Upper lobe of left lung (tissue), 6 donors: ENCODE results near the gene WDR26. TPM values are rescaled to one million over a fixed set of nuclear protein-coding genes. Genes with fewer than 3 reads are reported as not detected.

Source experiments
- ATAC-seq, 2 donors: fragments of 200-7000 bp; cut with Tn5 transposase; one replicate each; pipeline ENCODE4 v1.9.1; 2022; ENCODE audit warnings: mild to moderate bottlenecking in 2 of 2, moderate library complexity in 2 of 2; ENCODE audit not compliant: low FRiP score in 2 of 2
- DNase-seq, 2 donors: peaks; one replicate each; pipeline ENCODE4 v3.0.0-alpha.2; 2019 to 2020
- H3K27ac ChIP-seq, 4 donors: fragments of 200-600 bp; sonication (generic); one replicate each; pipeline ENCODE4 v1.5.1; 2016 to 2019
- H3K27me3 ChIP-seq, 4 donors: fragments of 200-600 bp; sonication (generic); one replicate each; pipeline ENCODE4 v1.5.1; 2017 to 2019
- H3K36me3 ChIP-seq, 4 donors: fragments of 200-600 bp; sonication (generic); one replicate each; pipeline ENCODE4 v1.5.1; 2016 to 2019
- H3K4me1 ChIP-seq, 4 donors: fragments of 200-600 bp; sonication (generic); one replicate each; pipeline ENCODE4 v1.5.1; 2018 to 2019
- H3K4me3 ChIP-seq, 4 donors: fragments of 200-600 bp; sonication (generic); one replicate each; pipeline ENCODE4 v1.5.1; 2017 to 2019; ENCODE audit warnings: mild to moderate bottlenecking in 2 of 4, moderate library complexity in 1 of 4
- H3K9me3 ChIP-seq, 4 donors: fragments of 200-600 bp; sonication (generic); one replicate each; pipeline ENCODE4 v1.5.1; 2018 to 2019
- CTCF ChIP-seq, 6 experiments: fragments of 450-650 bp in 4 of 6; fragments of 200-600 bp in 2 of 6; sonication (generic) in 2 of 6; IDR thresholded peaks; one replicate each; pipeline ENCODE4 v1.5.1; 2016 to 2019; ENCODE audit warnings: antibody characterized with exemption in 6 of 6
- EP300 ChIP-seq, 4 donors: sonication (generic); formaldehyde crosslinking; IDR thresholded peaks; one replicate each; pipeline ENCODE4 v1.5.1; 2017; ENCODE audit warnings: antibody characterized with exemption in 4 of 4, control low read depth in 2 of 4
- POLR2A ChIP-seq, 4 donors: fragments of 450-650 bp; IDR thresholded peaks; one replicate each; pipeline ENCODE4 v1.5.1; 2016 to 2017; ENCODE audit warnings: antibody characterized with exemption in 4 of 4, mild to moderate bottlenecking in 2 of 4
- POLR2AphosphoS5 ChIP-seq, 2 donors: sonication (generic); formaldehyde crosslinking; IDR thresholded peaks; one replicate each; pipeline ENCODE4 v1.5.1; 2017; ENCODE audit warnings: antibody characterized with exemption in 2 of 2
- WGBS, 2 donors: methylation state at CpG; one replicate each; pipeline ENCODE4 v1.1.5; 2017 to 2018; 5-methylcytosine and 5-hydroxymethylcytosine counted together
- total RNA-seq, 6 donors: library from RNA; depleted of rRNA in 4 of 6; stranded (reverse); fragments of >200 nt in 4 of 6; gene quantifications; one replicate each; pipeline versions ENCODE4 v1.1.0 to v1.2.1, GENCODE V29; 2016 to 2021
- donor health status: DM: no; HTN: no; CAD: no; lungs with moderate emphysema.
- donor health status: DM: no; HTN: yes; CAD: no; lungs with severe emphysema.

WDR26 gene
- total RNA-seq, 6 donors from 2014 or later: 75.8 to 145 (median 91.2) TPM

GRCh38 chr1:224457782-224458144 is 23.2 kb upstream of the WDR26 start:
- no peaks in the 10 kb centered on the region for H3K36me3 ChIP-seq
- H3K27ac ChIP-seq: peak overlapping the region in 1 of 4 donors; percentile 86
- no peaks in the 10 kb centered on the region for H3K9me3 ChIP-seq
- DNase-seq (no peak), ATAC-seq (no peak)
- H3K4me1 ChIP-seq: peaks cover 14 to 41% (median 31%) of the 10 kb centered on the region in 4 donors
- whole genome bisulfite sequencing, 2 donors: 92 to 94% methylated on average over 1 of the region's 1 CpG
- no peak for TF ChIP-seq POLR2AphosphoS5 (IDR thresholded peaks at IDR 0.05)
- TF ChIP-seq POLR2A (IDR thresholded peaks at IDR 0.05): no peak
- peak in 1 of 6 experiments; percentile 3 for TF ChIP-seq CTCF (IDR thresholded peaks at IDR 0.05)
- TF ChIP-seq EP300 (IDR thresholded peaks at IDR 0.05): no peak
- no peaks in the 10 kb centered on the region for H3K27me3 ChIP-seq
- no peak overlapping the region for H3K4me3 ChIP-seq

GRCh38 chr1:224456637-224456953 is 22.0 kb upstream of the WDR26 start:
- Histone ChIP-seq H3K27ac (peak overlapping the region; percentile 75 to 90 (median 86)), H3K4me3 (no peak overlapping the region), H3K9me3 (no peaks in the 10 kb centered on the region), H3K27me3 (no peaks in the 10 kb centered on the region), H3K36me3 (no peaks in the 10 kb centered on the region), H3K4me1 (peaks cover 14 to 41% (median 31%) of the 10 kb centered on the region in 4 donors)
- WGBS, 2 donors: 73 to 100% methylated on average over 1 to 7 of the region's 7 CpGs
- no peak for TF ChIP-seq POLR2A (IDR thresholded peaks at IDR 0.05)
- TF ChIP-seq CTCF (IDR thresholded peaks at IDR 0.05): no peak
- TF ChIP-seq EP300 (IDR thresholded peaks at IDR 0.05): no peak
- TF ChIP-seq POLR2AphosphoS5 (IDR thresholded peaks at IDR 0.05): no peak
- no peak for ATAC-seq
- DNase-seq: no peak

- Histone ChIP-seq H3K36me3 (no peaks in the 10 kb centered on the region), H3K27ac (peak overlapping the region; percentile 5 to 66 (median 56)), H3K4me1 (peaks cover 13 to 35% (median 26%) of the 10 kb centered on the region in 4 donors), H3K27me3 (no peaks in the 10 kb centered on the region), H3K4me3 (peak overlapping the region in 1 of 4 donors; percentile 9), H3K9me3 (no peaks in the 10 kb centered on the region)
- DNase-seq (peak in 1 of 2 donors; percentile 57), ATAC-seq (peak in 1 of 2 donors; percentile 85)
- TF ChIP-seq EP300 (IDR thresholded peaks at IDR 0.05) (no peak), CTCF (IDR thresholded peaks at IDR 0.05) (no peak), POLR2A (IDR thresholded peaks at IDR 0.05) (peak in 2 of 4 donors; percentile 5 to 53), POLR2AphosphoS5 (IDR thresholded peaks at IDR 0.05) (peak in 1 of 2 donors; percentile 34)
- 57 to 63% methylated on average over 7 to 8 of the region's 8 CpGs for WGBS, 2 donors
These were observed 19.9 kb upstream of the WDR26 start for GRCh38 chr1:224454402-224455055.

- WGBS, 2 donors: 92 to 94% methylated on average over 6 to 7 of the region's 7 CpGs
- Histone ChIP-seq H3K9me3 (no peaks in the 10 kb centered on the region), H3K27ac (no peak overlapping the region), H3K4me1 (peaks cover 0 to 13% (median 8%) of the 10 kb centered on the region in 4 donors), H3K4me3 (no peak overlapping the region), H3K27me3 (no peaks in the 10 kb centered on the region), H3K36me3 (no peaks in the 10 kb centered on the region)
- DNase-seq (no peak), ATAC-seq (no peak)
- TF ChIP-seq CTCF (IDR thresholded peaks at IDR 0.05) (no peak), POLR2AphosphoS5 (IDR thresholded peaks at IDR 0.05) (no peak), POLR2A (IDR thresholded peaks at IDR 0.05) (no peak), EP300 (IDR thresholded peaks at IDR 0.05) (no peak)
These were observed 16.2 kb upstream of the WDR26 start for GRCh38 chr1:224450561-224451350.
